AG04449 (cell line): ENCODE measurements around the gene INTS12.

Experiments used
- CTCF ChIA-PET: fragments of 350-600 bp; formaldehyde crosslinking; extraction: SDS; loops from one replicate; lab custom pipeline; 2021; ENCODE audit warnings: antibody characterized with exemption; lab: Yijun Ruan, JAX
- POLR2A ChIA-PET: fragments of 400-600, 350-600 bp; formaldehyde crosslinking; extraction: SDS; loops from one replicate; lab custom pipeline; 2020; ENCODE audit warnings: antibody characterized with exemption, inconsistent platforms; lab: Yijun Ruan, JAX
- DNase-seq: peaks from one replicate; pipeline ENCODE4 v3.0.0-alpha.2; 2010; ENCODE audit warnings: low read depth, low spot score
- H3K4me3 ChIP-seq: 2 replicates; pipeline ENCODE4 v1.5.1; 2011; ENCODE audit warnings: low read depth, mild to moderate bottlenecking, control low read depth, low read length
- TF ChIP-seq, protein P1 (sequence below): IDR thresholded peaks from one replicate; pipeline ENCODE4 v1.5.1; 2011; ENCODE audit warnings: mild to moderate bottlenecking, moderate library complexity, low read length, control low read depth, inconsistent platforms; ENCODE audit not compliant: insufficient read depth; ENCODE audit errors: missing control alignments

Gene INTS12

GRCh38 chr4:105652286-105652888, 56.1 kb downstream of the INTS12 start:
- H3K4me3 ChIP-seq = no peak overlapping the region
- no peak for DNase-seq
- CTCF ChIA-PET = no interaction called here

GRCh38 chr4:105651884-105652283, 56.6 kb downstream of the INTS12 start:
- no peak overlapping the region for H3K4me3 ChIP-seq
- TF ChIP-seq, protein P1, sequence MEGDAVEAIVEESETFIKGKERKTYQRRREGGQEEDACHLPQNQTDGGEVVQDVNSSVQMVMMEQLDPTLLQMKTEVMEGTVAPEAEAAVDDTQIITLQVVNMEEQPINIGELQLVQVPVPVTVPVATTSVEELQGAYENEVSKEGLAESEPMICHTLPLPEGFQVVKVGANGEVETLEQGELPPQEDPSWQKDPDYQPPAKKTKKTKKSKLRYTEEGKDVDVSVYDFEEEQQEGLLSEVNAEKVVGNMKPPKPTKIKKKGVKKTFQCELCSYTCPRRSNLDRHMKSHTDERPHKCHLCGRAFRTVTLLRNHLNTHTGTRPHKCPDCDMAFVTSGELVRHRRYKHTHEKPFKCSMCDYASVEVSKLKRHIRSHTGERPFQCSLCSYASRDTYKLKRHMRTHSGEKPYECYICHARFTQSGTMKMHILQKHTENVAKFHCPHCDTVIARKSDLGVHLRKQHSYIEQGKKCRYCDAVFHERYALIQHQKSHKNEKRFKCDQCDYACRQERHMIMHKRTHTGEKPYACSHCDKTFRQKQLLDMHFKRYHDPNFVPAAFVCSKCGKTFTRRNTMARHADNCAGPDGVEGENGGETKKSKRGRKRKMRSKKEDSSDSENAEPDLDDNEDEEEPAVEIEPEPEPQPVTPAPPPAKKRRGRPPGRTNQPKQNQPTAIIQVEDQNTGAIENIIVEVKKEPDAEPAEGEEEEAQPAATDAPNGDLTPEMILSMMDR = no peak
- POLR2A ChIA-PET = no interaction called here
- CTCF ChIA-PET = no interaction called here
- no peak for DNase-seq

More at GRCh38 chr4:105652286-105652888, 56.1 kb downstream of the INTS12 start:
- POLR2A ChIA-PET = no interaction called here
- TF ChIP-seq, protein P1 = no peak

DNA sequence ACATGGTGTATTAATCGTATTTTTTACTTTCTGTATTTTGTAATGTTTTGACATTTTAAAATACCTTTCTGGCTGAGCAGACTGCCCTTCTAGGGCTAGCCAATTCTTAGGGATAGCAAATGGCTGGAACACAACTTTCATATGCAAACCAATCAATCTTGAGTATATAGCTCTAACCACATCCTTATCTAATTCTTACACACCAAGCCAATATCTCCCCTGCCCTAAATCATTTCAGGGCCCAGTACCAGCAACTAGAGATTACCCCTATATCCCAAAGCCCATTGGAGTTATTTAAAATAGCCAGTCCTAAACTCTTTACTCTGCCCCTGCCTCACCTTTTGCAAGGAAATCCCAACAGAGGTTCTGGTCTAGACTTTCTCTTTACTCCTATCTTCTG, 58.3 kb downstream of the INTS12 start:
- CTCF ChIA-PET = no interaction called here
- TF ChIP-seq, protein P1 = no peak
- H3K4me3 ChIP-seq = no peak overlapping the region
- POLR2A ChIA-PET = no interaction called here
- DNase-seq = no peak

GRCh38 chr4:105645440-105645839, 63.0 kb downstream of the INTS12 start:
- POLR2A ChIA-PET = no interaction called here
- CTCF ChIA-PET = no interaction called here
- TF ChIP-seq, protein P1 = no peak
- DNase-seq = no peak
- H3K4me3 ChIP-seq = no peak overlapping the region

DNA sequence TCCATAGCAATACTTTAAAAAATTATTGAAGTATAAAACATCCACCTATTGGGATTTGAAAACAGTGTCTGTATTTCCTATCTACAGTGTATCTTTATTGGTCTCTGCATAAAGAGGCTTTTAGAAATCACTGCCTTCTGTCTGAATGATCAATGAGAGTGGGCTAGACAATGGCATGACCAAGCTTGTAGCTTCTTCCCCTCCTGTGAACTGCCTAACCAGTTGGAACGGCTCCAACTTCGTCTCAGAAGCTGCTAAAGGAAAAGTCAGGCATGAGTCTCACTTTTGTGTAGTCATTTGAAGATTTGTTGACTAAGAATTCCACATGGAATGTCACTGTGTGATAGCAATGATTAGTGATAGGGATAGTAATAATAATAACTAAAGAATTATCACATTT, 64.2 kb downstream of the INTS12 start:
- no peak overlapping the region for H3K4me3 ChIP-seq
- no peak for DNase-seq
- ChIA-PET CTCF (no interaction called here), POLR2A (no interaction called here)
- TF ChIP-seq, protein P1 = no peak

DNA sequence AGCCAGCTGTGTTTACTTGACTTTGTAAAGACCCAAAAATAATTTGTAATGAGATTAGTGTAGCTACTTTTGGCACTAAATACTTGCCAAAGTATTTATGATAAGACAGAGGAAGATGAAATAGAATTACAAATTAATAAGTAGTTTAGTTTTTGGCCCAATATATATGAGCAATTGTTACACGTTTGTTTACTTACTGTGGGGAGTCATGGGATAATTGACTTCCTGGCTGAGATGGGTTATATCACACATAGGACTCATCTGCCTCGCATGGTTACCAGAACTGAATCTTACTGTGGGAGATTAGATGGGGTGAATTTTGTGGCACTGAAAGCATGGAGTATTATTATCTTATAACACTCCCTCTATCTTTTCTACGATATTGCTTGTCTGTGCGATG, 66.6 kb downstream of the INTS12 start:
- H3K4me3 ChIP-seq = no peak overlapping the region
- ChIA-PET POLR2A (no interaction called here), CTCF (no interaction called here)
- TF ChIP-seq, protein P1 = no peak
- no peak for DNase-seq
